ENCODE data around the gene P2RY12. TPM values are rescaled to one million over a fixed set of nuclear protein-coding genes. Genes with fewer than 3 reads are reported as not detected.

The P2RY12 gene
- total and polyA plus RNA-seq, 2 of the 8 experiments (the other 6 are each of a cell fraction or from before 2014, with no cell fraction given), result not detected

DNA sequence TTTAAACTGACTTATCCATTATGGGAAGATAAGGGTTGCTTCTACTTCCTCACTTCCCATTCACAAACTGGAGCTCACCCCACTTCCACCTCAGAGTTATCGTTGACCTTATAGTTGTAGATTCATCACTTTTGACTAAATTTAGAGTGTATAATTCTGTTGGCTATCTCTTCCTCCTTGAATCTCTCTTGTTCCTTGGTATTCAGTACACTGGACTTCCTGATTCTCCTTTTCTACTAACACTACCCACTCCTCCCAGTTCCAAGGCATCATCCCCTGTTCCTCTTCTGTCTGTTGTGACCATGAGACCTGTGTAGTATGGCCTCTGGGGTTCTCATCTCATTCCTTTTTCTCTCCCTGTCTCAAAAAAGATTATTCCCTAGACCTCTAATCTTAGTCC, 62.0 kb downstream of the P2RY12 start:
- no peak overlapping the region for H3K4me2 ChIP-seq (ENCODE audit: insufficient read depth in 1 of 2, low read depth in 2 of 2, low read length in 2 of 2)
- H4K91ac ChIP-seq (replicated peaks; ENCODE audit: insufficient read length, low read length), result no peak overlapping the region
- no peak overlapping the region for H2BK120ac ChIP-seq (replicated peaks; ENCODE audit: low read depth, low read length)
- FAIRE-seq (no peak), DNase-seq (ENCODE audit: low read depth in 1 of 2, low spot score in 2 of 2) (no peak)
- H4K8ac ChIP-seq (ENCODE audit: extremely low read depth, insufficient read depth, low read length), result no peak overlapping the region
- no peaks in the 10 kb centered on the region for H3K23me2 ChIP-seq (ENCODE audit: low read depth, low read length)
- H3K79me2 ChIP-seq (ENCODE audit: control insufficient read depth in 1 of 2, insufficient read depth in 2 of 2, low read length in 2 of 2), result no peaks in the 10 kb centered on the region
- no peak overlapping the region for H2BK12ac ChIP-seq (ENCODE audit: low read depth, low read length)
- H3K4me1 ChIP-seq (replicated peaks in 1 of 4; ENCODE audit: control insufficient read depth in 3 of 4, insufficient read depth in 4 of 4, low read length in 3 of 4), result peaks cover 0 to 2% (median 0%) of the 10 kb centered on the region in 4 experiments; a peak in 2 of 7 replicates
- no peak overlapping the region for H2BK20ac ChIP-seq (ENCODE audit: low read length)
- CTCF ChIA-PET (ENCODE audit: partially characterized antibody), result interaction anchor here (1.0 to 1.1 kb wide), 2 partner anchors 9 to 101 kb away, joined by 3 to 4 read pairs; no protein-coding TSS in a partner anchor
- no peaks in the 10 kb centered on the region for H3K27me3 ChIP-seq (replicated peaks in 1 of 4; ENCODE audit: control insufficient read depth in 3 of 4, extremely low read depth in 1 of 4, insufficient read depth in 3 of 4, low read length in 3 of 4)
- no peak overlapping the region for H2BK5ac ChIP-seq (ENCODE audit: low read depth, low read length)
- H3K23ac ChIP-seq (ENCODE audit: insufficient read length), result no peak overlapping the region
- no peak overlapping the region for H3K18ac ChIP-seq (ENCODE audit: extremely low read depth, low read length)
- H3K14ac ChIP-seq (ENCODE audit: insufficient read length), result no peak overlapping the region
- H3K27ac ChIP-seq (ENCODE audit: low read depth, low read length), result no peak overlapping the region
- H2AFZ ChIP-seq (ENCODE audit: low read length), result no peak overlapping the region
- no peaks in the 10 kb centered on the region for H3K36me3 ChIP-seq (ENCODE audit: control insufficient read depth in 2 of 4, insufficient read depth in 4 of 4, low read length in 3 of 4)
- H3K4ac ChIP-seq (replicated peaks; ENCODE audit: insufficient read length, low read depth, low read length), result no peak overlapping the region
- H3K9ac ChIP-seq (replicated peaks in 1 of 4; ENCODE audit: extremely low read depth in 1 of 4, low read depth in 3 of 4, low read length in 3 of 4), result no peak overlapping the region
- no peak overlapping the region for H4K5ac ChIP-seq (ENCODE audit: insufficient read length, low read depth, low read length)
- no peak overlapping the region for H2BK15ac ChIP-seq (ENCODE audit: low read length)
- 100% methylated on average over 1 of the region's 1 CpG; no CpG with 5 or more reads in 1 of the 2 experiments for WGBS, 2 experiments (ENCODE audit: extremely low coverage in 1 of 2, insufficient coverage in 1 of 2, insufficient read length in 1 of 2, insufficient replicate concordance in 2 of 2, low coverage in 1 of 2, low lambda C conversion rate in 2 of 2, missing lambda C conversion rate in 1 of 2)
- no peak overlapping the region for H2AK5ac ChIP-seq (ENCODE audit: low read depth, low read length)
- no peaks in the 10 kb centered on the region for H3K9me3 ChIP-seq (ENCODE audit: insufficient read depth in 2 of 2, low read depth in 1 of 2, low read length in 1 of 2)
- H4K20me1 ChIP-seq (replicated peaks in 1 of 2; ENCODE audit: control insufficient read depth in 1 of 2, insufficient read depth in 2 of 2, low read length in 2 of 2), result no peaks in the 10 kb centered on the region
- H3K56ac ChIP-seq (replicated peaks; ENCODE audit: insufficient read length, low read depth, low read length), result no peak overlapping the region
- H3K79me1 ChIP-seq (ENCODE audit: low read depth, low read length), result no peaks in the 10 kb centered on the region
- no peak overlapping the region for H3K4me3 ChIP-seq (ENCODE audit: extremely low read depth in 1 of 4, insufficient read depth in 2 of 4, low read depth in 3 of 4, low read length in 4 of 4)
- POLR2A ChIA-PET (ENCODE audit: partially characterized antibody), result interaction anchor here (1.6 kb wide), 1 partner anchor 10 kb away, joined by 3 read pairs; no protein-coding TSS in a partner anchor
- TF ChIP-seq TCF12 (IDR thresholded peaks at IDR 0.05; ENCODE audit: low read depth, low read length), result no peak

Measured in H1 (cell line).